SK-N-MC (cell line): ENCODE results near the gene MAP3K5.

ENCODE experiments used
- EZH2 ChIP-seq: fragments of 200-600 bp; sonication (generic); IDR thresholded peaks from one replicate; pipeline ENCODE4 v1.6.1; 2017; ENCODE audit warnings: antibody characterized with exemption
- FOXP2 ChIP-seq: optimal IDR thresholded peaks from 2 replicates; pipeline ENCODE3; 2011; ENCODE audit warnings: mild to moderate bottlenecking, moderate library complexity; ENCODE audit not compliant: insufficient read depth; ENCODE audit errors: extremely low read length, control extremely low read depth
- POLR2AphosphoS5 ChIP-seq: IDR thresholded peaks from 2 replicates; pipeline ENCODE4 v1.6.1; 2012; ENCODE audit warnings: mild to moderate bottlenecking, low read depth, low read length, borderline replicate concordance

GRCh38 chr6:136706430-136706829, 85.8 kb downstream of the MAP3K5 start:
- TF ChIP-seq EZH2 (no peak), POLR2AphosphoS5 (no peak), FOXP2 (no peak)
